H9 (cell line): ENCODE data around the gene ASTN1. TPM values are rescaled to one million over a fixed set of nuclear protein-coding genes. Genes with fewer than 3 reads are reported as not detected.

Experiments used
- DNase-seq: peaks from one replicate; pipeline ENCODE4 v3.0.0-alpha.2; 2017
- H2AFZ ChIP-seq: one replicate; pipeline ENCODE4 v1.6.1; 2013; ENCODE audit warnings: mild to moderate bottlenecking, low read length, control low read depth, moderate library complexity
- H2AK5ac ChIP-seq: 2 replicates; pipeline ENCODE4 v1.6.1; 2013; ENCODE audit warnings: low read length, control low read depth, mixed read lengths; ENCODE audit not compliant: insufficient read length
- H2BK120ac ChIP-seq: one replicate; pipeline ENCODE4 v1.6.1; 2013; ENCODE audit warnings: low read depth, mild to moderate bottlenecking, low read length, control low read depth, inconsistent platforms; ENCODE audit not compliant: poor library complexity, severe bottlenecking
- H2BK12ac ChIP-seq: 2 replicates; pipeline ENCODE4 v1.6.1; 2013; ENCODE audit warnings: low read length, control low read depth, mixed read lengths, low read depth; ENCODE audit not compliant: insufficient read length
- H2BK15ac ChIP-seq: 2 replicates; pipeline ENCODE4 v1.6.1; 2013; ENCODE audit warnings: low read depth, low read length, control low read depth
- H2BK20ac ChIP-seq: one replicate; pipeline ENCODE4 v1.6.1; 2013; ENCODE audit warnings: low read depth, mild to moderate bottlenecking, low read length, control low read depth, inconsistent platforms; ENCODE audit not compliant: poor library complexity, severe bottlenecking
- H2BK5ac ChIP-seq: 2 replicates; pipeline ENCODE4 v1.6.1; 2013; ENCODE audit warnings: low read length, control low read depth, mixed read lengths; ENCODE audit not compliant: insufficient read length
- H3K14ac ChIP-seq: 2 replicates; pipeline ENCODE4 v1.6.1; 2013; ENCODE audit warnings: low read length, control low read depth; ENCODE audit not compliant: insufficient read depth
- H3K18ac ChIP-seq: 2 replicates; pipeline ENCODE4 v1.6.1; 2013; ENCODE audit warnings: low read depth, mild to moderate bottlenecking, mixed read lengths, low read length, control low read depth; ENCODE audit not compliant: insufficient read length
- H3K23ac ChIP-seq: 2 replicates; pipeline ENCODE4 v1.6.1; 2013; ENCODE audit warnings: low read length, control low read depth, mixed read lengths, low read depth; ENCODE audit not compliant: insufficient read length
- H3K23me2 ChIP-seq: 2 replicates; pipeline ENCODE4 v1.6.1; 2013; ENCODE audit warnings: low read depth, mild to moderate bottlenecking, mixed read lengths, low read length, control low read depth; ENCODE audit not compliant: insufficient read length, poor library complexity, severe bottlenecking
- H3K27ac ChIP-seq: 2 replicates; pipeline ENCODE4 v1.5.1; 2013; ENCODE audit warnings: low read length, control low read depth, mixed read lengths, low read depth; ENCODE audit not compliant: insufficient read length
- H3K27me3 ChIP-seq: 2 replicates; pipeline ENCODE4 v1.6.1; 2013; ENCODE audit warnings: low read length, control low read depth, inconsistent platforms; ENCODE audit not compliant: insufficient read depth
- H3K4ac ChIP-seq: 2 replicates; pipeline ENCODE4 v1.6.1; 2013; ENCODE audit warnings: low read depth, mild to moderate bottlenecking, control low read depth, inconsistent platforms, low read length, moderate library complexity
- H3K4me1 ChIP-seq: 2 replicates; pipeline ENCODE4 v1.6.1; 2013; ENCODE audit warnings: low read length, control low read depth, inconsistent platforms; ENCODE audit not compliant: insufficient read depth
- H3K4me2 ChIP-seq: 2 replicates; pipeline ENCODE4 v1.6.1; 2013; ENCODE audit warnings: low read length, control low read depth, mixed read lengths; ENCODE audit not compliant: insufficient read length, insufficient read depth
- H3K56ac ChIP-seq: 2 replicates; pipeline ENCODE4 v1.6.1; 2013; ENCODE audit warnings: low read depth, mild to moderate bottlenecking, mixed read lengths, low read length, control low read depth; ENCODE audit not compliant: insufficient read length
- H3K79me1 ChIP-seq: 2 replicates; pipeline ENCODE4 v1.6.1; 2013; ENCODE audit warnings: low read depth, mild to moderate bottlenecking, moderate library complexity, low read length, control low read depth, inconsistent platforms; ENCODE audit not compliant: insufficient read depth, poor library complexity, severe bottlenecking
- H3K79me2 ChIP-seq: 2 replicates; pipeline ENCODE4 v1.6.1; 2013; ENCODE audit warnings: low read length, control low read depth, inconsistent platforms; ENCODE audit not compliant: insufficient read depth
- H3K9ac ChIP-seq: 2 replicates; pipeline ENCODE4 v1.6.1; 2013; ENCODE audit warnings: low read length, control low read depth, mixed read lengths; ENCODE audit not compliant: insufficient read length; ENCODE audit errors: extremely low read depth
- H3K9me3 ChIP-seq: one replicate; pipeline ENCODE4 v1.6.1; 2013; ENCODE audit warnings: low read depth, low read length, inconsistent platforms; ENCODE audit not compliant: control insufficient read depth
- H3T11ph ChIP-seq: one replicate; pipeline ENCODE4 v1.6.1; 2013; ENCODE audit warnings: mild to moderate bottlenecking, low read length, control low read depth, inconsistent platforms
- H4K20me1 ChIP-seq: one replicate; pipeline ENCODE4 v1.6.1; 2013; ENCODE audit not compliant: control insufficient read depth, insufficient read length, insufficient read depth
- H4K5ac ChIP-seq: 2 replicates; pipeline ENCODE4 v1.6.1; 2013; ENCODE audit warnings: low read depth, mild to moderate bottlenecking, mixed read lengths, low read length, control low read depth; ENCODE audit not compliant: insufficient read length
- H4K8ac ChIP-seq: replicated peaks from 2 replicates; pipeline ENCODE4 v1.6.1; 2013; ENCODE audit warnings: low read length, control low read depth, mixed read lengths, low read depth; ENCODE audit not compliant: insufficient read length
- H4K91ac ChIP-seq: 2 replicates; pipeline ENCODE4 v1.6.1; 2013; ENCODE audit warnings: low read depth, mild to moderate bottlenecking, moderate library complexity, mixed read lengths, low read length, control low read depth; ENCODE audit not compliant: insufficient read length
- H3K27ac Mint-ChIP-seq, 3 experiments: 2 replicates in 2 of 3; 3 replicates in 1 of 3; pipeline ENCODE4 v1.8.0; 2020 to 2021; ENCODE audit warnings: mixed read lengths in 3 of 3, mild to moderate bottlenecking in 1 of 3, moderate library complexity in 1 of 3
- H3K27me3 Mint-ChIP-seq: 2 replicates; pipeline ENCODE4 v1.8.0; 2021; ENCODE audit warnings: low read depth, mild to moderate bottlenecking, moderate library complexity, mixed read lengths
- H3K36me3 Mint-ChIP-seq, 3 experiments: 2 replicates in 2 of 3; 3 replicates in 1 of 3; pipeline ENCODE4 v1.8.0; 2020 to 2021; ENCODE audit warnings: low read depth in 3 of 3, mixed read lengths in 3 of 3; ENCODE audit not compliant: insufficient read depth in 1 of 3
- H3K4me1 Mint-ChIP-seq, 2 experiments: 2 replicates each; pipeline ENCODE4 v1.8.0; 2020; ENCODE audit warnings: mixed read lengths in 2 of 2
- H3K4me3 Mint-ChIP-seq, 2 experiments: 2 replicates in 1 of 2; 3 replicates in 1 of 2; pipeline ENCODE4 v1.8.0; 2020 to 2021; ENCODE audit warnings: mild to moderate bottlenecking in 2 of 2, mixed read lengths in 2 of 2, moderate library complexity in 1 of 2
- H3K9me3 Mint-ChIP-seq, 2 experiments: 2 replicates in 1 of 2; 3 replicates in 1 of 2; pipeline ENCODE4 v1.8.0; 2020; ENCODE audit warnings: mild to moderate bottlenecking in 2 of 2, mixed read lengths in 2 of 2, moderate library complexity in 1 of 2
- CTCF ChIP-seq: fragments of 200-600 bp; sonication (generic); conservative IDR thresholded peaks from 3 replicates; pipeline ENCODE4 v1.8.0; 2021; ENCODE audit warnings: antibody characterized with exemption, mild to moderate bottlenecking
- WGBS: extraction: QIAGEN DNeasy Blood & Tissue Kit; methylation state at CpG from one replicate; pipeline ENCODE4 v1.1.7; 2013; ENCODE audit warnings: missing lambda C conversion rate, low lambda C conversion rate, mixed read lengths; ENCODE audit not compliant: insufficient read length; ENCODE audit errors: extremely low coverage; 5-methylcytosine and 5-hydroxymethylcytosine counted together
- total RNA-seq: library from RNA; stranded (reverse); gene quantifications from 2 replicates; pipeline ENCODE4 v1.2.1, GENCODE V29; 2021

Gene ASTN1
- total RNA-seq, 1 experiment from 2014 or later: 0.98 TPM

- no peak overlapping the region for H3K4me3 Mint-ChIP-seq
- Histone ChIP-seq H4K5ac (no peak overlapping the region), H3K4ac (no peak overlapping the region), H4K20me1 (no peaks in the 10 kb centered on the region), H3K56ac (no peak overlapping the region), H3K9me3 (no peaks in the 10 kb centered on the region), H3K23ac (no peak overlapping the region), H2BK120ac (no peak overlapping the region), H3K4me2 (no peak overlapping the region), H3K18ac (no peak overlapping the region), H3K14ac (no peak overlapping the region), H2BK20ac (no peak overlapping the region), H4K91ac (no peak overlapping the region), H2AFZ (no peak overlapping the region), H2BK12ac (no peak overlapping the region), H3K27me3 (no peaks in the 10 kb centered on the region), H3K79me1 (no peaks in the 10 kb centered on the region), H4K8ac (no peak overlapping the region), H2AK5ac (no peak overlapping the region), H3K23me2 (no peaks in the 10 kb centered on the region), H3K9ac (no peak overlapping the region), H3T11ph (no peak overlapping the region), H3K79me2 (no peaks in the 10 kb centered on the region), H2BK5ac (no peak overlapping the region), H3K27ac (no peak overlapping the region), H2BK15ac (no peak overlapping the region), H3K4me1 (no peaks in the 10 kb centered on the region)
- no peak for DNase-seq
- no peak overlapping the region for H3K27ac Mint-ChIP-seq
- no peaks in the 10 kb centered on the region for H3K36me3 Mint-ChIP-seq
- peaks cover 6% of the 10 kb centered on the region for H3K27me3 Mint-ChIP-seq
- TF ChIP-seq CTCF: no peak
- no peaks in the 10 kb centered on the region for H3K4me1 Mint-ChIP-seq
- WGBS: no CpG with 5 or more reads among the region's 4 CpGs
- no peaks in the 10 kb centered on the region for H3K9me3 Mint-ChIP-seq
Measured at GRCh38 chr1:177106614-177107365, 57.7 kb downstream of the ASTN1 start.
